Neural progenitor cell (in vitro differentiated cells): ENCODE data around the gene ITIH6.

ENCODE experiments used
- EZH2 ChIP-seq: fragments of 200-600 bp; sonication (generic); IDR thresholded peaks from 2 replicates; pipeline ENCODE4 v1.6.1; 2017; ENCODE audit warnings: antibody characterized with exemption, mild to moderate bottlenecking, moderate library complexity
- EZH2phosphoT487 ChIP-seq: fragments of 200-600 bp; sonication (generic); IDR thresholded peaks from 2 replicates; pipeline ENCODE4 v1.6.1; 2017; ENCODE audit warnings: antibody characterized with exemption
- TF ChIP-seq, protein P1 (sequence below): fragments of 200-600 bp; sonication (generic); IDR thresholded peaks from 2 replicates; pipeline ENCODE4 v1.5.1; 2017; ENCODE audit warnings: antibody characterized with exemption, mild to moderate bottlenecking

DNA sequence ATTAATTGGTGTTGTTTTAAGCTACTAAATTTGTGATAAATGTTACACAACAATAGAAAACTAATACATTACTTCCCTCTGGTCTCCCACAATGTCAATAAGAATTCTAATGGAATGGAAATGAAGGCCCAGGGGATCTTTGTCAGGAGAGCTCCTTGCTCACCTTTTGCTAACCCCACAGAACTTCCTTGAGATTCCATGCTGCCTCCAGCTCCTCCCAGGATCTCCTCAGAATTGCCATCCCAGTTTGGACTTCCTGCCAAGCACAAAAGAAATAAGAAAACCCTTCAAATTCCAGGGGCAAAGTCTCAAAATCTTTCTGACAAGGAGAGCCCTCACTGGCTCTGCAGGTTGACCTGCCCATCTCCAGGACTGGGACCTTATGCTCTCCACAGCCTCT, 43.2 kb downstream of the ITIH6 start:
- TF ChIP-seq, protein P1, sequence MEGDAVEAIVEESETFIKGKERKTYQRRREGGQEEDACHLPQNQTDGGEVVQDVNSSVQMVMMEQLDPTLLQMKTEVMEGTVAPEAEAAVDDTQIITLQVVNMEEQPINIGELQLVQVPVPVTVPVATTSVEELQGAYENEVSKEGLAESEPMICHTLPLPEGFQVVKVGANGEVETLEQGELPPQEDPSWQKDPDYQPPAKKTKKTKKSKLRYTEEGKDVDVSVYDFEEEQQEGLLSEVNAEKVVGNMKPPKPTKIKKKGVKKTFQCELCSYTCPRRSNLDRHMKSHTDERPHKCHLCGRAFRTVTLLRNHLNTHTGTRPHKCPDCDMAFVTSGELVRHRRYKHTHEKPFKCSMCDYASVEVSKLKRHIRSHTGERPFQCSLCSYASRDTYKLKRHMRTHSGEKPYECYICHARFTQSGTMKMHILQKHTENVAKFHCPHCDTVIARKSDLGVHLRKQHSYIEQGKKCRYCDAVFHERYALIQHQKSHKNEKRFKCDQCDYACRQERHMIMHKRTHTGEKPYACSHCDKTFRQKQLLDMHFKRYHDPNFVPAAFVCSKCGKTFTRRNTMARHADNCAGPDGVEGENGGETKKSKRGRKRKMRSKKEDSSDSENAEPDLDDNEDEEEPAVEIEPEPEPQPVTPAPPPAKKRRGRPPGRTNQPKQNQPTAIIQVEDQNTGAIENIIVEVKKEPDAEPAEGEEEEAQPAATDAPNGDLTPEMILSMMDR, result no peak
- TF ChIP-seq EZH2phosphoT487 (no peak), EZH2 (no peak)
